GM19239 (cell line): Measurements from ENCODE around the gene WBP2NL.
A peak's percentile ranks its signal among the peaks of the same experiment; 100 is the strongest.
"Not testable (repeated sequence)": the region's sequence is repeated elsewhere in the genome, so short reads cannot be mapped to it uniquely, and the experiment has no call there.

ENCODE experiments used
- DNase-seq: peaks from one replicate; pipeline ENCODE4 v3.0.0; 2011; ENCODE audit warnings: low spot score; ENCODE audit not compliant: insufficient read length
- FAIRE-seq: peaks from 2 replicates; lab custom pipeline; 2011; peaks lifted over from hg19 to GRCh38; lab: Jason Lieb, UNC

The WBP2NL gene, protein sequence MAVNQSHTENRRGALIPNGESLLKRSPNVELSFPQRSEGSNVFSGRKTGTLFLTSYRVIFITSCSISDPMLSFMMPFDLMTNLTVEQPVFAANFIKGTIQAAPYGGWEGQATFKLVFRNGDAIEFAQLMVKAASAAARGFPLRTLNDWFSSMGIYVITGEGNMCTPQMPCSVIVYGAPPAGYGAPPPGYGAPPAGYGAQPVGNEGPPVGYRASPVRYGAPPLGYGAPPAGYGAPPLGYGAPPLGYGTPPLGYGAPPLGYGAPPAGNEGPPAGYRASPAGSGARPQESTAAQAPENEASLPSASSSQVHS

DNA sequence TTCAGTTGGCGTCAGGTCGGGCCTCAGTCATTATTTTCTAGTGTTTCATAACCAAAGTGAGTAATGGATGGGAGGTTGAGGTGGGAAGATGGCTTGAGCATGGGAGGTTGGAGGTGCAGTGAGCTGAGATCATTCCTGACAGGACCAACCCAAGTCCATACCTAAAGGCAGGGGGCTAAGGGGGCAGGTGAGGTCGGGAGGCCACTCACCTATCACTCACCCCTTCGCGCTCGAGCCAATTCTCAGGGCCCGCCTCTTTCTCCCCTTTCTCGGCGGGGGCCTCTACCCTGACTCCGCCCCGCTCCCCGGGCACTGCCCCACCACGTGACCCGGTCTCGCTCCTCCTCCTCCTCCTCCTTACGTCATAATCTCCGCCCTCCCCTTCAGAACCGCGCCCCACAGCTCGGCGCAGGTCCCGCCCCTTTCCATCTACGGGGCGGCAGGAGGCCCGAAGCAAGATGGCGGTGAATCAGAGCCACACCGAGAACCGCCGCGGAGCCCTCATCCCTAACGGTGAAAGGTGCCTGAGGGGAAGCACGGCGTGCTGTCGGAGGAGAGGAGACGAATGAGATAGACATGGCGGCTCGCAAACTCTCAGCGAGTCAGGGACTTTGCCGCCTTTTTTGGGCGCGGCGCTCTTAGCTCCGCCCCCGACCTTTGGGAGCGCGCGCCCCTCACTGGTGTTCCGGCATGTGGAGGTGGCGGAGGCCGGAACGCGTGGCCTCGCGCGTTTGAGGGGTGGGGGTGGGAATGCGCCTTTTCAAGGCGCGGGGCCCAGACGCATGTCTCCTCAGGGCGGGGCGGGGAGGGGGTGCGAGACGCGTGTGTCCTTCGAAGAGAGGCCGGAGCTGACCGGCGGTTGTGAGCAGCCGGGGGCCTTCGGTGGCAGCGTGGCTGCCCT lies at the start of gene WBP2NL:
WBP2NL (plus strand) TSS at position 428 of the 901 bp plus-strand sequence; CDS start at position 459, 31 bp downstream.
- FAIRE-seq (peak; percentile 91), DNase-seq (peak; percentile 73)

DNA sequence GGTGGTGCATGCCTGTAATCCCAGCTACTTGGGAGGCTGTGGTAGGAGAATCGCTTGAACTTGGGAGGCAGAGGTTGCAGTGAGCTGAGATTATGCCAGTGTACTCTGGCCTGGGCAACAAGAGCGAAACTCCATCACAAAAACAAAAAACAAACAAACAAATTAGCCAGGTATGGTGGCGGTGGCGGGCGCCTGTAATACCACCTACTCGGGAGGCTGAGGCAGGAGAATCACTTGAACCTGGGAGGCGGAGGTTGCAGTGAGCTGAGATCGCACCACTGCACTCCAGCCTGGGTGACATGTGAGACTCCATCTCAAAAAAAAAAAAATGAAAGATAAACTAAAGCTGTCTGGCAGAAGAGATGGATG lies 49.7 kb upstream of the WBP2NL start:
- FAIRE-seq, DNase-seq: not testable (repeated sequence)

DNA sequence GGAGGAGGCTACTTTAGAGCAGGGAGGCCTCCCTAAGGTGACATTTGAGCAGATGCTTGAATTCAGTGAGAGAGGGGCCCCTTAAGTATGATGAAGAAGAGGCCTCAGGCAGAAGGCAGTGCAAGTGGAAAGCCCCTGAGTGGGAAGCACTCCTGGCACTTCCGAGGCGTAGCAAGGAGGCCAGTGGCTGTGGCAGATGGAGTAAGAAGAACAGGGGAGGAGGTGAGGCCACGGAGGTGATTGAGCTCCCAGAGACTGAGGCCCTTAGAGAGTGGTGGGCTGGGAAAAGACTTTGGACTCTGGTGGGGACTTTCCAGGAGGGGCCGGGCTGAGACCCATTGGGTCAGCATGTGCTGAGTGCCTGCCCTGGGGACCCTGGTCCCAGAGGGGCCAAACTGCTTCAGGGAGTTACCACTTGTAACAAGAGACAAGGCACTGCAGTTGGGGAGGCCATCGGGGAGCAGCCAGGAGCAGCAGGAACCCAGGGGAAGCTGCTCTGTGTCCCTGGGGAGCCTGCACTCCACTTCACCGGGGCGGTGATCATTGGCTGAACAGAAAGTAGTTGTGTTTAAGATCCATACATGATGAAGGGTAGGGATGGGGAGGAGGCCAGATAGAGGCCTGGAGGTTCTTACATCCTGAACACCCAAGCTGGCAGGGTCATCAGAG lies 49.2 kb upstream of the WBP2NL start:
- no peak for DNase-seq

DNA sequence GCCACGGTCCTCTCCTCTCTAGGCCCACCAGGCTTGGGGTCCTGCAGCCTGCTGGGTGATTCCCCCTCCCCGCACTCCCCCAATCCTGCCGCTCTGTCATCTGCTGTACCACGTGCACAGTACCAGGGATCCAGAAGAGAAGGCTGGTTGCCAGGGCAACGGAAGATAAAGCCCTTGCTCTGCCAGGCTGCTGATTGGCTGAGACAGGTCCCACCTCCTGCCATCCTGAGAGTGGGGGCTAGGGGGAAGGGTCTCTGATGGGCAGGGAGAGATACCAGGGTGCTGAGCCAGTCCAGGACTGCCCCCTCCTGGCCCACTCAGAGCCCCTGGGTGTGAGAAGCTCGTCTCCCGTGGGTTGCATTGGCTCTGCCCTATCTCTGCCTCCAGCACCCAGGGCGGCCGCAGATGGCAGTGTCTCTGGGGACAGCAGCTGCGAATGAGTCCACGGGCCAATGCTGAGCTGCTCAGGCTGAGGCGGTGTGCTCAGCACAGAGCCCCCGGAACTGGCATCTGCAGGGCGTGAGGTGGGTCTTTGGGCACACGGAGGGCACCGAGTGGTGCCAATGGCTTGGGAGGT lies 46.6 kb upstream of the WBP2NL start, which contains the start of gene SMIM45:
SMIM45 (plus strand) TSS at position 253 of the 577 bp plus-strand sequence.
- FAIRE-seq (no peak), DNase-seq (no peak)

More for the DNA sequence above, 49.2 kb upstream of the WBP2NL start:
- peak; percentile 87 for FAIRE-seq

DNA sequence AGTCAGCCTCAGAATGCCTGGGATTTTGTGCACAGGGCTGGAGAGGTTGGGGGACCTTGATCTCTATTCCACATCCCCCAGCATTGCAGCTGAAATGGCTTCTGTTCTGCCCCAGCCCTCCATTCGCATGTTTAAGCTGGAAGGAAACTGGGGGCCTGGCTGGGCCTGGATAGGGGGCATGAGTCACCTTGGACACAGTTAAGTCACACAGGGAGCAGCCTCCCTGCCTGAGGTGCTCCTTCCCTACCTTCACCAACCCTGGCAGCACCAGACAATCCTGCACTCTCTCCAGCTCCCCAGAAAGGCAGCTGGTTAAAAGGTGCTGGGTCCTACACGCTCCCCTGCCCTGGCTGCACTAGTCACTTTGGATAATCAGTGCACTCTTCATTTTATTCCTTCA lies 45.9 kb upstream of the WBP2NL start:
- FAIRE-seq (no peak), DNase-seq (no peak)

DNA sequence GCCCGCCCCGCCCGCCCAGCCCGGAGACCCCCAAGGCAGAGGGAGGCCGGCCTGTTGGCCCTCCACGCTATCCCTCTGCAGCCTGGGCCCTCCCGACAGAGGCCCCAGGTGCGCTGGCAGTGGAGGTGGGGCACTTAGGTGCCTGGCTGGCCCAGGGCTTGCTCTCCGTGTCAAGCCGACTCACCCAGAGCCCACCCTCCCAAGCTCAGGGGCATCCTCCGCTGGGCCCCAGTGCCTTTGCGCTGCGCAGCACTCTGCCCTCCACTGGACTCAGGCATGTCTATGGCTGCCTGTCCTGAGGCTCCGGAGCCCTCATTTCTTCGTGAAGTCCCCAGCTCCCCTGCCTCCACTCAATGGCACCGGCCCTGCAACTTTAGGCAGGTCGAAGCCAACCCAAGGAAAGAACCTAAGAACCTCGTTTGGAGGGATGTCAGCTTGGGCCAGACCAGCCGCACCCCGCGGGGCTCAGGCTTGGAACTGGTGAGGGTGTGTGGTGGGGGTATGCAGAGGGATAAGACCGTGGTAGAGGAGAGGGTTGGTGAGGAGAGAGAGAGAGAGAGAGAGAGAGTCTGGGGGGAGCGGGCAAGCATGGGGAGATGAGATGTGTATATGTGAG lies 40.5 kb upstream of the WBP2NL start:
- DNase-seq (no peak), FAIRE-seq (no peak)

DNA sequence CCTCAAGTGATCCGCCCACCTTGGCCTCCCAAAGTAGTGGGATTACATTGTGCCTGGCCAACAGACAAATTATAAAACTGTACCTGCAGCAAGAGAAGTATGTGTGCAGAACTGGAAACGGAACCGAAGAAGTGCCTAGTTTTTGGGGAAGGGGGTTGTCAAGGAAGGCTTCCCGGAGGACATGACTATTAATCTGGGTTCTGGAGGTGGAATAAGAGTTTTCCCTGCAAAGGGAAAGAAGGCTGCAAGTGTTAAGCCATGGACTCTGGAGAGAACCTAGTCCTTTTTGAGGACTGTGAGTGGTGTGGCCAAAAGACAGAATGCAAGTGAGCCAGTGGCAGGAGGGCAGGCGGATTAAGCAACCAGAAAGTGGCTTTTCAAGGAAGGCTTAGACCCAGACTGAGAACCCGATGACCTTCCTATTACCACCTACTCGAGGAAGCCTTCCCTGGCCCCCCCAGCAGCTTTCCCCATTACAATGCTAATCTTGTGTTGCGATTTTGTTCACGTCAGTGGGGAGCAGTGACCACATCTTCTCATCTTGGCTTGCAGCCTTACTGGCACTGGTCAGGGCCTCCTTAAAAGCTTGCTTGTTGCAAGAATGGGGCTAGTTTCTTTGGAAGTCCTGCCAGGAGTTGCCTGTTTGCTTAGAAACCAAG lies 35.0 kb upstream of the WBP2NL start:
- FAIRE-seq (no peak), DNase-seq (no peak)

DNA sequence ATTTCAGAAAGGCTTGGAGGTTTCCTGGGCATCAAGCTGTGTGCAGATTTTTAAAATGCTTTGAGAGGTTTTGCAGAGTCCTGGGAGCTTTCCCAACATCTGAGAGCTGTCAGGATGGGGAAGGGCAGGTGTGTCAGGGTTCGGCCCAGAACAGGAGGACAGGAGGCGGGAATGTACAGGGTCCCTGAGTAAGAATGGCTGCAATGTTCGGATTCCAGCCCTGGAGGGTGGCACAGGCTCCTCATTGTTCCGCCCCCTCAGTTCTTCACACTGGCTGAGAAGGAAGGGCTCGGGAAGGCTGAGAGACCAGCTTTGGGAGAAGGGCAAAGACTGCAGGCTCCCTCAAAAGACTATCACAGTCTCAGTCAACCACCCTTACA lies 34.5 kb upstream of the WBP2NL start:
- FAIRE-seq (no peak), DNase-seq (no peak)

DNA sequence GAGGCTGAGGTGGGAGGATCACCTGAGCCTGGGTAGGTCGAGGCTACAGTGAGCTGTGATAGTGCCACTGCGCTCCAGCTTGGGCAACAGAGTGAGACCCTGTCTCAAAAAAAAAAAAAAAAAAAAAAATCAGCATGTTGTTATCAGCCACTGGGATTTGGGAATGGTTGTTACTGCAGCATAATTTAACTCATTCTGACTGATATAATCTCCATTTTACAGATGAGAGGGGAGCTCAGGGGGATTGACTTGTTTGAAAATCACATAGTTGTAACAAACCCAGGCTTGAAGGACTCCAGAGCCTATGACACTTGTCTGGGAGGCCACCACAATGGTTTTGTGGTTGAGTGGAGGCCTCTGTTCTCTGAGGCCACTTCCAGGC lies 32.4 kb upstream of the WBP2NL start:
- DNase-seq: no peak
- FAIRE-seq: no peak

DNA sequence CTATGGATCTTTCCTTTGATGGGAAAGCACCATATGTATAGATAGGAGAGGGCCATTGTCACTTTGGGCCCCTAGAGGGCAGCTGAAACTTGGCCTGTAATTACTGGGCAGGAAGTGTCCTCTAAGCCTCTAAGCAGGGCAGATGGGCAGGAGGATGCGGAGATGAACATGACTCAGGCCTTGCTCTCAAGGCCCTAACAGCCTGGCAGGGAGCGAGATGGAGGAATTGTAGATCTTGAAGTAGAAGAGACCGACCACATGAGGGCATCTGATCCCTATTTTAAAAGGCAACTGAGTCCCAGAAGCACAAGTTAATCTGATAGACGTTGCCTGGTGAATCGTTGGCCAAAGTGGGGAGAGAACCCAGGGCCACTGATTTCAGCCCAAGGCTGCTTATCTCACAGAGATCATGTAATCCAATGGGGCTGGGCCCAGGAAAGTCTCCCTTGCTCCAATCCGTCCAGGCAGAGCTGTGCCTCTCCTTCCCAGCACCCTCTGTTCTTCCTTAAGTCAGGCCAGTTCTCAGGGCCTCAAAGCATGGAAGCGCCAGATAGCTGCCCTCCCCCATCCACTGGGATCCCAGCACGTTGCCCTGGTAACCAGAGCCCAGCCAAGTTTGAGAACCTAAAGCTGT lies 31.9 kb upstream of the WBP2NL start:
- peak; percentile 95 for FAIRE-seq

DNA sequence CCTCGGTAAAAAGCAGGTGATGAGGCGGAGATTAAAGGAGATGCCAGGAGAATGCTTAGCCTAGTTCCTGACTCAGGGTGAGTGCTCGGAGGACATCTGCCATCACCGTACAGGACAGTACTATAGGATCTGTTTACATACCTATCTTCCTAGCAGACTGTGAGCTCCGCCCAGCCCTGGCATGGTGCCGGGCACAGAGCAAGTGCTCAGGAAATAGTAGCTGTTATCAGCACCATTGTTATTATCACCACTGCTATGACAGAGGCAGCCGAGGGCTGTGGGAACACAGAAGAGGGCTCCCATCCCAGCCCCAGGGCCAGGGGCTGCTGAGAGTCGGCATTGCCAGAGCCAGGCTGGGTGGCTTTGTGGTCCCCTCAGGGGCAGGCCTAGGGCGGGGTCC lies 30.0 kb upstream of the WBP2NL start:
- FAIRE-seq (no peak), DNase-seq (no peak)

More for the DNA sequence above, 31.9 kb upstream of the WBP2NL start:
- no peak for DNase-seq

DNA sequence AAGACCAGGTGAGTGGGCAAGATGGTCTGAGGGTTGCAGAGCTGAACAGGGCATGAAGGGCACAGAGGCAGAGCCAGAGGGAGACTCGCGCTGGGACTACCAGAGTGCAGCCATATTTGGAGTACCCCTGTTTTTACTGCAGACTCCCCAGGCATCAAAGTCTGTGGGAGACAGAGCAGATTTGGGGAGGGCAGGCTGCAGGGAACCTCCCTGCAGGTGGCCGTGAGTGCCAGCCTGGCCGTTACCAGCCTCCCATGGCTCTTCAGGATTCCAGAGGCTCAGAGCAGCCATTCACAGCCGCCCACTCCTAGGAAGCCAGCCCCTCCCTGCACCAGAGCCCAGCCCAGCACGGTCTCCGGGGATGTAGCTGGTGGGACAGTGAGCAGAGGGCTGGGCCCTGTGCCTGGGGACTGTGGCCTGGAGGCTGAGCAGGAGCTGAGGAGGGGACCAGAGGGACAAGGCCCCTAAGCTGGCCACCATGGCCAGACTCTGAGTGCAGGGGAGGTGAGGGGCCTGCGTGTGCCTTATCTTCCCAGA lies 29.4 kb upstream of the WBP2NL start, which contains the start of gene SEPTIN3:
SEPTIN3 (plus strand) TSS at position 334 of the 537 bp plus-strand sequence. CDS start 2,050 bp downstream, outside the sequence.
- FAIRE-seq (no peak), DNase-seq (no peak)

DNA sequence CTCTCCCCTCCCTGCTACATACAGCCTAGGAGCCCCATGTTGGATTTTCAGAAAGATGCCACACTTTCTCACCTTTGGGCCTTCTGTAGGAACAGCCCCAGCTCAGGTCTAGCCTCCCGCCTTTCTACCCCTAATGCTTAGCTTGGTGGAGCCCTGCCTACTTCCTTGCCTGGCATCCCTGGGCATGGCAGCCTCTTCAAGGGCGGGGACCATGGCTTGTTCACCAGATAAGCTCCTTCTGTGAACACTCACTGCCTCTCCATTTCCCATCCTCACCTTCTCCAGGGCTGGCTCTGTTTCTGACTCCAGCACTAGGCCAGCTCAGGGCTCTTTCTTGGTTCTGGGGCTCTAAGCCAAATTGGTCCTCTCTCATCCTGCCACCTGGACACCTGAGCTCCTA lies 28.0 kb upstream of the WBP2NL start:
- no peak for FAIRE-seq
- DNase-seq: no peak

DNA sequence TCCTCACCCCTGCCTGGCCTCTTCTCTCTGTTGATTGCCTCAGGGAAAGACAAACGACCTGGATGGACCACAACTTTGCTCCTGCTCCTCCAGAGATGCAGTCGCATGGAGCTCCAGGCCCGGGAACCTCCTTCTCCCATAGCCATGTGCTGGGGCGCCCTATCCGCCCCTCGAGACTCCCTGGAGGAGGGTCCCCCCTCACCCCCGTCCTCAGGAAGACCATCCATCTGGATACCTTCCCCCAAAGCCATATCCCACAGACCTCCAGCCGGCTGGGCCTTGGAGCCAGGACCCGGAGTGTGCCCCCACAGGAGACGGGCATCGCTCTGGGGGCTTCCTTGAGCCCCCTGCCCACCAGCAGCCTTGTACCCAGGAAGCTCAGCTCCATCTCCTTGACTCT lies 27.2 kb upstream of the WBP2NL start:
- no peak for FAIRE-seq
- no peak for DNase-seq

DNA sequence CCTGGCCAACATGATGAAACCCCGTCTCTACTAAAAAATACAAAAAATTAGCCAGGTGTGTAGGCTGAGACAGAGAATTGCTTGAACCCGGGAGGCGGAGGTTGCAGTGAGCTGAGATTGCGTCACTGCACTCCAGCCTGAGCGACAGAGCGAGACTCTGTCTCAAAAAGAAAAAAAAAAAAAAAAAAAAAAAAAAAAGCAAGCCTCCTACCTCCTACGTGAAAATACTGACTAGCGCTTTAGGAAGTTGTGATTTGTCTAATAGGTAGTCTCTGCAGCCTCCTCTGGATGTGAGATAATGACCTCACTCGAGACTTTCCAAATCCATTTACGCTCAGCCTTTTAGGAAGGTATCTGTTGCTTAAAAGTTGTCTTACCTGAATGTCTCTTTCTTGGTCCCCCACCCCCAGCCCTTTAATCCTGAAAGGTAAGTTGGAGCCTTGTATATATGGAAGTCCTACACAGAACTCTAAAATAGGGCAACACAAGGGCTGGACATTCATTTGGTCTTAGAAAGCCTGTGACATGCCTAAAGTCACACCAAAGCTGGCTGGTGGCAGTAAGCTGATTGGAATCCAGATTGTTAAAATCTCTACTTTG lies 23.8 kb upstream of the WBP2NL start:
- FAIRE-seq (no peak), DNase-seq (no peak)

DNA sequence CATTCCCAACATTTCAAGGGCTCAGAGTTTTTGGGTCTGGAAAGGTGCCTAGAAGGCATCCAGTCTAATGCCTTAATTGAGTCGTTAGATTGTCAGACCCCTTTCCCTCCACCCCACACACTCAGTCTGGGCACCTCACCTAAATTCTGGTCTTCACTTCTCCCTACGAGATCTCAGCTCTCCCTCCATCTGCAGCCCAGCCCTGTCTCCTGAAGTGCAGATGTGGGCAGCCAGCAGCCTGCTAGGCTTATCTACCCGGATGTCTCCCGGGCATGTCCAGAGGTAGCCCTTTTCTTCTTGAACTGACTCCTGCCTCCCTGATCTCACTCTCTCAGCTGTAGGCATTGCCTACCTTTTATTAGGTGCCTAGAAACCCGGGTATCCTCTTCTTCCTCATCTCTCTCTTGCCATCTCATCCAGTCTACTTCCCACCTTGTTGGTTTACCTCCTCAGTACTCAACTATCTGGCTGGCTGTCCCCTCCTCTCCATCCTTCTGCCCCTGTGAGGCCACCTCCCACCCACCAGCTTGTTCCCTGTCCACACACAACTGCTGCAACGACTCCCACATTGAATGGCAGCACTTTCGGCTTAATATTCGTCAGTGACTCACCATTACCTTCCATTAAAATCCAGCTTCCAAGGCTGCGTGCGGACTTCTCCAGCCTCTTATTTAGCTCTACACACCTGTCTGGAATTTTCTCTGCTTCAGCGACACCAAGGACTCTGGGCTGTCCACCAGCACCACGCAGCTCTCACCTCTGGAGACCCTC lies 23.1 kb upstream of the WBP2NL start:
- FAIRE-seq: no peak

DNA sequence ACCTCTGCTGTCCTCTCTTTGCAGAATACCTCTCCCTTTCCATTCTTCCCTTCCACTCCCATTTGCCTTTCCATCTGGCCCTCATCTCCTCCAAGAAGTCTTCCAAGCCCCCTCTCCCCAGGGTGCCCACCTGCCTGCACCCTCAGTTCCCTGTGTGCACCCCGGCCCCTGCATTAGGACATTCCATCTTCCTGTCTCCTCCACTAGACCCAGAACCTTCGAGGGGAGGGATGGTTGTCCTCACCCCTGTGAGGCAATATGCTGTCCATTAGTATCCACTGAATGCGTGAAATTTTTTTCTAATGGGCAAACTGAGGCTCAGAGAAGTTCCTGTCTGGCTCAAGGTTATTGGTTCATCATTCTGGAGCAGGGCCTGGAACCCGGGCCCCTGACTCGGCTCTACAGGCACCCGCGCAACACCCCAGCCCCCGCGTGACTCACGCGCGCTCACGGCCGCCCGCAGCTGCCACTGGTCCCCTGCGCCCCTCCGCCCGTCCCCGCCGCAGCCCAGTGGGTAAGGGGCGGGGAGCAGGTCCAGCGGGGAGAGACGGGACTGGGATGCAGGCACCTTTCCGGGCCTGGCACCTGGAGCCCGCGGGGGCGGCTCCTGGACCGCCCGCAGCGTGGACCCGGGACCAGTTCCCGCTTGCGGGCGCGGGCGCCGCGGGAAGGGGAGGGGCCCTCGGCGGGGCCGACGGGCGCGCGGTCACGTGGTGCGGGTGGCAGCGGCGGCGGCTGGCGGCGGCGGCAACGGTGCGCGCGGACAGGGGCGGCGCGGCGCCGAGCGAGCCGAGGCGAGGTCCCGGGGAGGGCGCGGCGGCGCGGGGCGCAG lies 22.3 kb upstream of the WBP2NL start:
- FAIRE-seq: no peak
- DNase-seq: peak; percentile 52

More for the DNA sequence above, 23.1 kb upstream of the WBP2NL start:
- DNase-seq: no peak
